ENCODE measurements around the gene TOPAZ1. TPM values are rescaled to one million over a fixed set of nuclear protein-coding genes. Genes with fewer than 3 reads are reported as not detected.

TOPAZ1 gene
- total and polyA plus RNA-seq, 7 donors = not detected

DNA sequence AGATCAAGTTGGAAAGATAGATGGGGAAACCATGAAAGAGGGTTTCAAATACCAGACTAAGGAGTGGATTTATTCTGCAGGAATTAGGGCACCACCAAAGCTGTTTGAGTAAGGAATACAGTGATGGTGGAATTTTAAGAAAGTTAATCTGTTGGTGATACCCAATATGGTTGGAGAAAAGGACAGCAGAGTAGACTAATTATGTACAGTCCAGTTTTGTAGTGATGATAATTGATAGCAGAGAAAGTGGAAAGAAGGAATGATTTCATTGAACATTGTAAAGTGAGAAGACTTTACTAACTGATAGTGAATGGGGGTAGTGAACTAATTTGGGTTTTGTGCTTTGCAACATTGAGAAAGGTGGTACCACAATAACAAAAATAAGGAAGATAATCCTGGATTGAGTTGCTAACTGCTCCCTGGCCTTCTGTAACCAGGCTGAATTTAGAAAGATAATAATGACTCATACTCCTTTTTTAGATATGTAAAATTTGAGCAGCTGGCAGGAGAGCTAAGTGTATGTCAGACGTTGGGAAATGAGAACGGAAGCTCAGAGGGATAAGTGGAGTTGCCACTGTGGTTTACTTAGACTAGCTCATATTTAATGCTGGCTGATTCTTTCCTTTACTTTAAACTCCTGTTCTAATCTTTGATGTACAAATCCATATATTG lies 113.8 kb downstream of the TOPAZ1 start:
- intact Hi-C loops (cut with DNase I) = no loop called here
- no peak for DNase-seq
- no peaks in the 10 kb centered on the region for H3K9me3 ChIP-seq
- peak overlapping the region; percentile 61 to 80 (median 65) for H3K27ac ChIP-seq
- H3K36me3 ChIP-seq = peaks cover 0 to 20% (median 0%) of the 10 kb centered on the region in 4 donors
- H3K4me1 ChIP-seq = peaks cover 0 to 25% (median 14%) of the 10 kb centered on the region in 4 donors
- no peaks in the 10 kb centered on the region for H3K27me3 ChIP-seq
- 64 to 84% methylated on average over 2 of the region's 2 CpGs for WGBS, 2 donors
- TF ChIP-seq POLR2AphosphoS5 (IDR thresholded peaks at IDR 0.05) (peak in 3 of 4 donors; percentile 37 to 66 (median 50)), CTCF (IDR thresholded peaks at IDR 0.05) (no peak)
- no peak overlapping the region for H3K4me3 ChIP-seq

DNA sequence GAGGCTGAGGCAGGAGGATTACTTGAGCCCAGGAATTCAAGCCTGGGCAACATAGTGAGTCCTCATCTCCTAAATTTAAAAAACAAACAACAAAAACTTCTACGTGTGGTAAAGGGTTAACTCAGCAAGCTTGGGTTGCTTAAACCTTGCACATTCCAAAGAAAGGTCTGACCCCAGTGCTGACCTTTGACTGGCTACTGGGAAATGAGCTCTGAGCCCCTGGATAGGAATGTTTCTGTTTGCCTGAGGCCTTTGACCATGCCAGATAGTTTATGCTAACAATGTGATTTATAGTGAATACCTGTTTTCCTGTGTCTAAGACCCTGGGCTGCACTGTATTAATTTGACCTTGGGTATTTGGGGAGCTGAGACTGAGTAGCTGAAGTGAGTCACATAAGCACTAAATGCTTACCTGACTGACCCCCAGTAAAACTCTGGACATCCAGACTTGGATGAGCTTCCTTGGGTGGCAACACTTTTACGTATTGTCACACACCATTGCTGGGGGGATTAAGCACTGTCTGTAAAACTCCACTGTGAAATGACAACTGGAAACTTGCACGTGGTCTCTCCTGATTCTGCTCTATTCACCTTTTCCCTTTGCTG lies 117.6 kb downstream of the TOPAZ1 start:
- intact Hi-C loops (cut with DNase I) = no loop called here
- H3K27me3 ChIP-seq = no peaks in the 10 kb centered on the region
- 81 to 87% methylated on average over 3 of the region's 3 CpGs for WGBS, 2 donors
- peaks cover 0 to 32% (median 0%) of the 10 kb centered on the region in 4 donors for H3K36me3 ChIP-seq
- DNase-seq = no peak
- TF ChIP-seq EP300 (IDR thresholded peaks at IDR 0.05) (no peak), POLR2AphosphoS5 (IDR thresholded peaks at IDR 0.05) (no peak), CTCF (IDR thresholded peaks at IDR 0.05) (no peak), POLR2A (IDR thresholded peaks at IDR 0.05) (no peak)
- H3K4me3 ChIP-seq = no peak overlapping the region
- H3K27ac ChIP-seq = no peak overlapping the region
- peaks cover 0 to 25% (median 14%) of the 10 kb centered on the region in 4 donors for H3K4me1 ChIP-seq
- no peaks in the 10 kb centered on the region for H3K9me3 ChIP-seq

DNA sequence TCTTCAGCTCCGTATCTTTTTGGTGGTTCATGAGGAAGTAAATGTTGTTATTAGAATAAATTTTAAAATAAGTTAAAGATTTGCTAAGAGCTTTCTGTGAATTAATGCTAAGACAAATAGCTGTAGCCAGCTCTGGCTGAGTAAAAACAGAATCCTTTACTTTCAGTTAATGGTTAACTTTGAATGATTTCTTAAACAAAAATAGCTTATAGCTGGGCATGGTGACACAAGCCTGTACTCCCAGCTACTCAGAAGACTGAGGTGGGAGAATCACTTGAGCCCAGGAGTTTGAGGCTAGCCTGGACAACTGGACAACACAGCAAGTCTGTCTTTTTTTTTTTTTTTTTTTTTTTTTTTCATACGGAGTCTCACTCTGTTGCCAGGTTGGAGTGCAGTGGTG lies 121.9 kb downstream of the TOPAZ1 start:
- Histone ChIP-seq H3K27ac (no peak overlapping the region), H3K4me1 (peaks cover 0 to 7% (median 0%) of the 10 kb centered on the region in 4 donors), H3K9me3 (no peaks in the 10 kb centered on the region), H3K27me3 (no peaks in the 10 kb centered on the region), H3K36me3 (peaks cover 0 to 46% (median 0%) of the 10 kb centered on the region in 4 donors), H3K4me3 (no peak overlapping the region)
- intact Hi-C loops (cut with DNase I) = no loop called here
- no peak for DNase-seq
- 44 to 69% methylated on average over 2 of the region's 2 CpGs for WGBS, 2 donors
- TF ChIP-seq EP300 (IDR thresholded peaks at IDR 0.05) (no peak), CTCF (IDR thresholded peaks at IDR 0.05) (no peak), POLR2AphosphoS5 (IDR thresholded peaks at IDR 0.05) (no peak), POLR2A (IDR thresholded peaks at IDR 0.05) (no peak)

- Histone ChIP-seq H3K27ac (no peak overlapping the region), H3K36me3 (peaks cover 0 to 42% (median 0%) of the 10 kb centered on the region in 4 donors), H3K4me3 (no peak overlapping the region), H3K9me3 (no peaks in the 10 kb centered on the region), H3K4me1 (no peaks in the 10 kb centered on the region), H3K27me3 (no peaks in the 10 kb centered on the region)
- intact Hi-C loops (cut with DNase I) = no loop called here
- DNase-seq = no peak
- no peak for TF ChIP-seq POLR2AphosphoS5 (IDR thresholded peaks at IDR 0.05)
- no peak for TF ChIP-seq EP300 (IDR thresholded peaks at IDR 0.05)
- no peak for TF ChIP-seq CTCF (IDR thresholded peaks at IDR 0.05)
- no peak for TF ChIP-seq POLR2A (IDR thresholded peaks at IDR 0.05)
- WGBS, 2 donors = 94% methylated on average over 1 of the region's 1 CpG
These were observed 124.3 kb downstream of the TOPAZ1 start for GRCh38 chr3:44365952-44366351.
